Stimulated activated CD4-positive, alpha-beta T cell treated with anti-CD3 and anti-CD28 coated beads, TNF-alpha, amount 100 ng/mL, for 1 hour (primary cell): ENCODE measurements around the gene PANX1.

Experiments
- DNase-seq, 3 donors: peaks; one replicate each; pipeline ENCODE4 v3.0.0-alpha.2; 2020; ENCODE audit warnings: low read depth in 3 of 3, low spot score in 1 of 3

The PANX1 gene

DNA sequence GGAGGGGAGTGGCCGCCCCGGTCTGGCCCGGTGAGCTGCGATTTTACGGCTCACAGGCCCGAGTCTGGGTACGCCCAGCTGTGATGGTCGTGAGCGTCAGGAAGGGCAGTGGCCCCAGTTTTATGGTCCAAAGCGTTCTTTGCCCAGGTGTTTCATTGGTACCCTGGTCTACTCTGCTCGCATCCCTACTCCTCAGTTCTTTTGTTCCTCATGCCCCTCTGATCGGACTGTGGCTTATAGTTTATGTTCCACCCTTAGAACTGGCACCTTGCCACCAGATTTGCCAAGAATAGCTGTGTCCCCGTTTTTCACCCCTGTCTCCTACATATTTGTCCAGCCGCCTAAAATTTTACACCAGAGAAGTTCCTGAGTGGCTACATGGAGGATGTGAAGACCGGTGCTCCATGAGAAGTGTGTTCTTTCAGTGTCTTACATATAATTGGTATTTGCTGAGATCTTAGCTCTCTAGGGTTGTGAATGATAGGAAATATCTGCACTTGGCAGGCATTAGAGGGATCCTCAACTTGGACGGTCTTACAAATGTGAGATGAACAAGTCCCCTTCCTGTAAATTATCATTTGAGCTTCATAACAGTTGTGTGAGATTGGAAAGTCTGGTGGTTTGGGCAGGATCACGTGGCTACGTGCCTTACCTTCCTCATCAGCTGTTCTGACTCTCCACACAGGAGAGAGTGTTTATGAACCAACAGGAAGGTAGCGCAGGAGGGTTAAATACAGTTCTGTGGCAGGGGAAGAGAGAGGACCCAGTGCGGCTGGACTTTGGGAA, 1.1 kb downstream of the PANX1 start:
- DNase-seq = no peak

DNA sequence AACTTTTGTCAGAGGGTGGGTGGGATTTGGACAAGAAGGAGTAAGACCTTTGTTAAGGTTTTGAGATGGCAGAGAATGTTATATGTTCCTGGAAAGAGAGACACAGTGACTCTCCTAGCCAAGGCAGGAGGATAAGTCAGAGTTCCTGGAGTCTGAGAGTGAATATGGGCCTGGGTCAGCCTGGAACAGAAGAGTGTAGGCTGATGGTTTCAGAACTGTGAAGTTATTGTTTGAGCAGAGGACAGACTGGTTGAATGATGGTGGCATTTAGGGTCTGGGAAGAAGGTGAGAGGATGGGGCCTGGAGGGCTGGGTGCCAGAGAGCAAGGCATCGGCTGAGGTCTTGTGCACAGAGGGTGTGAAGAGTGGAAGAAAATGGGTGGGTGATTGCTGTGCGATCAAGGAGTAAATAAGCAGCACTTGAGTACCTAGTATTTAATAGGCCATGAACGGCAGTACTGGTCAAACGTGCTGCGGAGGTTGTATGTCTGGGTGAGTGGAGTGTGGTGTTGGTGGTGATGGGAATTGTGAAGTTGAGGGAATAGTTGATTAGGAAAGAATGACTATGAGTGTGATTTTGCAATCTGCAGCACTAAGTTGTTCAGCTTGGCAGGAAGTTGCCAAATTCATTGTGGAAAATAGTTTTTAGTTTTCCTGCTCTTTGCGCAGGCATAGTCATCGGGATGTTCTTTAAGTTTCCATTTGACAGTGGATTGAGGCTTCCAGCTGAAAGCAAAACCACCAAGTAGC, 1.8 kb downstream of the PANX1 start:
- no peak for DNase-seq

DNA sequence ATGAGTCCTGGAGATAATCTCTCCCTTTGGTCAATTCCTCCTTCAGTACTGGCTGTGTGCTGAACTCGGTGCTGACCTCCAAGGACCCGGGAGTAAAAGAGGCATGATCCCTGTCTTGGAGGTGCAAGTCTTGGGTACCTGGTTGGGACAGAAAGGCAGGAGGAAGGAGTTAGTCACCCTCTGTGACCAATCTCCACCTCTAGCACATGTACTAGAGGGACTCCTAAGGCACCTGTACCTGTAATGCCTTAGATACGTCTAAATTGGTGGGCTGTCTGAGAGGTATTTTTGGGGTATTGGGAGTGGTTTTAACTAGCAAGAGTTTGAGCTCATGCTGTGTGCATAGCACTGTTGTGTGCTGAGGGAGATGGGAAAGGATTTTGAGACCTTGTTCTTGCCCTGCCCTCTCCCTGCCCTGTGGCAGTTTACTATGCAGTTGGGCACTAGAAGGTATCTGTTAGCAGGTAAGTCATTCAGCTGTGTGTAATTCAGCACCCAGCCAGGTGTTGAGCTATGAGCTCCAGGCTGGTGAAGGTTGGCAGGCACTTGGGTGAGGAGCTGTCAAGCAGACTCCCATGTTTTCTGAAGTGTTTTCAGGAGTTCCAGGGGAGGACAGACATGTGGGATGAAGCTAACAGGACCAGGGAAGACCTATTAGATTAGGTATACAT, 2.5 kb downstream of the PANX1 start:
- DNase-seq = no peak

DNA sequence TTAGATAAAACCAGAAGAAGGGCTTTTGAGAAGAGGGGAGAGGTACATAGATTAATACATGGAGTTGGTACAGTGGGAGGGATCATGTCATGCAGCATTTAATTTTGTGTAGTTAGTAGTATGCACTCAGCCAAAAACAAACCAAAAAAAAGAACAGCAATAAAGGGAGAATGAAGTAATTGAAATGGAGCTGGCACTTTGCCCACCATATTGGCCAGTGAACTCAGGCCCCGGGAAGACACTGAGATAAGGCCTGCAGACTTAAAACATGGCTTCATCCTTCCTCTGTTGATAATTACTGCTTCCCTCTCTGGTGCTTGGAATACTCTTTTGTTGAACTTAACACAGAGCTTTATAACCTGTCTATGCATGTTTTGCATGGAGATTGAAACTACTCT, 3.1 kb downstream of the PANX1 start:
- no peak for DNase-seq

DNA sequence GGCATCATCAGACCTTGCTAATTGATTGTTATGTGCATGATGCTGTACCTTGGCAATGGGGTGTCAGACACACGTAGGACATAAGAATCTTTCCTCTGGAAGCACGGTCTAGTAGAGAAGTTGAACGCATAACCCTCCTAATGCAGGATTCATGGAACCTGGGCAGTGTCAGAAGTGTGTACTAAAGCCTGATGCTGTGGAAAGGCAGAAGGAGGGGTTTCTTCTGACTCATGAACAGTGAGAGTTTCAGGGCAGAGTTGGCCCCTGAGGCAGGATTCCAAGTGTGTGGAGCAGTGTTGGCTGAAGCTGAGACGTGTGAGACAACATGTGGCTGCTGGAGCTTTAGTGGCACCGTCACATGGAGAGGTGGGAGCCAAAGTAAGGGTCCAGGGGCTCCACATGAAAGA, 3.5 kb downstream of the PANX1 start:
- no peak for DNase-seq

DNA sequence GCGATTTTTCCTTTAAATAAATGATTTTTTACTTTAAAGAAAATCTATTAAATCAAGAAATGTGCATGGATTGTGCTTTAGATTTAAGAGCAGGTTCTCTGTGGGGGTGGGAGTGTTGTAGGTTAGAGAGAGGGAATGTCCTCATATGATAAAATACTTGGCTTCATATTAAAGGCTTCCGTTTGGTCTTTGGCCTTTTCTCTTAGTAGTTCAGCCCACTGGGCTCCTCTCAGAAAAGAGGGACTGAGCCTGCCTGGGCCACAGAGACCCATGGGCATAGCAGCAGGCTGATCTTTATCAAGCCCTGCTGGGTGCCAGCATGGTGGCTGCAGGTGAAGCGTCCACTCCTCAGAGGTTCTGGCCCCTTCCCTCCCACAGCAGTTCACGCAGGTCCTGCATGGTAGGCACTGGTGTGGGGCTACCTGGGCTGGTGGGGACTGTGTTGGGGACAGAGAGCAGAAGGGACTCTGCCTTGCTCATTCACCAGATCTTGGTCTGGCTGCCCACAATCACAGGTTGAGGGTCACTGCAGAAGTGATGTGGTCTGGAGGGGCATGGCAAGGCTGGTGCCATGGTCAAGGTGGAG, 4.3 kb downstream of the PANX1 start:
- DNase-seq = no peak

DNA sequence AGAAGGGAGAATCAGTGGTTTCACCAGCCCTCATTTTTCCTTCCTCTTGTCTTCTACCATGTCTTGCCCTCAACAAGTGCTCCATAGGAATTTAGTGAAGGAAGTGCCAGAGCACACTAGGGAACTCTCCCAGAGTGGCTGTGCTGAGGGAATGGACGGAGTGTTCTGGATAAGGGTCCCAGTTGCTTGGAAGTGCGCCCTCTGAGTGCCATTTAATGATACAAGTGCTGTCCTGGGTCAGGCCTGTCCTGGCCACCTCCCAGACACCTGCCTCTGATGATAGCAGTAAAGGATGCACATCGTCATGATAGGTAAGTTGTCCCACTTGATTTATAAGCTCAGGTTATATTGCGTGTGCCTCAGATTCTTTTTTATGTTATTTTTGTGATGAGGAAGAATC, 5.1 kb downstream of the PANX1 start:
- no peak for DNase-seq

DNA sequence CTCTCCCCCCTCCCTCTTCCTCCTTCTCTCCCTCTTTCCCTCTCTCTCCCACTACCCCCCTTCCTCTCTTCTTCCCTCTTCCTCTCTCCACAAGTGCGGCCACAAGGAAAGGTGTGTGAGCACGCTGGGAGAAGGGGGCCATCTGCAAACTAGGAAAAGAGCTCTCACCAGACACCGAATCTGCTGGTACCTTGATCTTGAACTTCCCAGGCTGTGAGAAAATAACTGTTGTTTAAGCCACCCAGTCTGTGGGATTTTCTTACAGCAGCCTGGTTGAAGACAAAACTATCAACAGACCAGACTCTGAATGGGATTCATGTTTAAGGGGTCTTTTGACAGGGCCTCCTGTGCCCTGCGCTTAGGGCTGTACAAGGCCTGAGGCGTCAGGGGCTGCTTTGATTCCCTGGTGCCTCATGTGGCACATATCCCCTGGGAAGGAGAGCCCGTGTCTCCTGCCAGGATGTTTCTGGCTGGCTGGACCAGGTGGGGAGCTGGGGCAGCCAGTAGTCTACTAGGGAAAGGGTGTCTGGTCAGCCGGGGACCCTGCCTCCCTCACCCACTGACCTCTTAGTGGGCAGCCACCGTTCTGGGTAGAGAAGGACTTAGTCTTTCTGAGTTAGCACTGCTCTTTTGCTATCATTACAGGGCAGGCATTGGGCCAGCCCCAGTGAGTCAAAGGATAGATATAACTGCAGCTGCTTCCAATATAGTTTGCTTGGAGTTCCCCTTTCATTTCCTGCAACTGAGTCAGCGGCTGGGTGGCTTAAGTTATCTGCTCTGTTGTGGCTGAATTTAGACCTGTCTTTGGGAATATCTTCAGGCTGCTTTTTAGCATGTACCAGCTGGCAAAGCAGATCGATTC, 6.2 kb downstream of the PANX1 start:
- DNase-seq = no peak

DNA sequence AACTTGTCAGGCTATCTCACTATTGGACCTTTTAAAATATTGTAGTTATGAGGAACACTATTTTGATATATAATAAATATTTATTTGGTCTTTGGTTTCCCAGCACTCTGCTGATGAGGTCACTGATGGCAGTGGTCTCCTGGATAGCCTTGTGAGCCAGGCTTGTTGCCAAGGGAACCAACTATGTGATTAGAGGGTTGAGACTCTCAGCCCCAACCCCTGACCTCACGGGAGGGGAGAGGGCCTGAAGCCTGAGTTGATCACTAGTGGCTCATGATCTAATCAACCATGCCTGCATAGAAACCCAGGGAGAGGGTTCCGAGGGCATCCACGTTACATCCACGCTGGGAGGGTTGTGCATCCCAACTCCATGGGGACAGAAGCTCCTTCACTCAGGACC, 10.8 kb downstream of the PANX1 start:
- no peak for DNase-seq

DNA sequence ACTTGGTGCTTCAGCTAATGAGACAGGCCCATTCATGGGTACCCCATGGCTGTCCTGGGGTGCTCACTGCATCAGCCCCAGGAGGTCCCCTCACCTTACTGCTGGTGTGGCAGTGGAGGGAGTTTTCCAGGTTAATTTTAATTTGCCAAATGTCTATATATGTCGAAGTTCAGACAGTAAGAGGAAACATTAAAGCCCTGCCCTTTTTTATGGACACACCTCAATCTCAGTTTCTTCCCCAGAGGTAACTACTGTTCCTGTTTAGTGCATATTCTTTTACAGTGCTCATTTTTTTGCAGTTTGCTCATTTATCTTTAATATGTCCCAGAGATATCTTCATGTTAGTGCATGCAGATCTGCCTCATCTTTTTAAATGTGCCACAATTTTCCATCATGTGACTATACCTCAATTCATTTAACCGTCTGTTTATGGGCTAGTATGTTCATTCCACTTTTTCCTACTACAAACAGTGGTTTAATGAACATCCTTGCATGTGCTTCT, 11.6 kb downstream of the PANX1 start:
- DNase-seq = no peak

DNA sequence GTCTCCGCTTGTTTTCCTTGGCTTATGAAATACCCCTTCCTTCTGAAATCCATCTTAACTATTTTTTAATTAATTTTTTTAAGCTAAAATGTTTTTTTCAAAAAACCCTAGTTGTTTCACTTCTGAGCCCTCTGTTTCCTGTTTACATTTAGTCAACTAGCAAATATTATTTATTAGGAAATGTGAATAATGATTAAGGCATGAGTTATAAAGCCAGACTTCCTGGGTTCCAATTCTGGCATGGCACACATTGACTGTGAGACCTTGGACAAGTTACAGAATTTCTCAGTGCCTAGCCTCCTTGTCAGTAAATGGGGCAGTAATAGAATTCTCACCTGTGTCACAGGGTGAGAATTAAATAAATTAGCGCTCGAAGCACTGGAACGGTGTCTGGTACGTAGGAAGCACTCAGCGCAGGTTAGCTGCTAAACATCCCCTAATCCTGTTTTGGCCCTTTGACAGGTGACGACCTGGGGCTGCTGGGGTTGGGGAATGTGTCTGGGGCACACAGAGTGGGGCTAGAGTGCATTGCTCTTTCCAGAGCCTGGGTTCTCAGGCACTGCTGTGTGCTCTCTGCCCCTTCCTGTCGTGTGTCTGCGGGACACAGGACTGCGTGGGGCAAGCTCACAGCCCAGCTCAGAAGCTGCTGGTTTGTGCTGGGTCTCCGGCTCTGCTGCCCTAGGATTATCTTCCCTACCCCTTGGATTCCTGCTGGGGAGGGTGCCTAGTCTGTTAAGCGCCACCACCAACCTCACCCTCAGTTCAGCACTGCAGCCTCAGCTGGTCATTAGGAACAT, 13.1 kb downstream of the PANX1 start:
- DNase-seq = no peak

DNA sequence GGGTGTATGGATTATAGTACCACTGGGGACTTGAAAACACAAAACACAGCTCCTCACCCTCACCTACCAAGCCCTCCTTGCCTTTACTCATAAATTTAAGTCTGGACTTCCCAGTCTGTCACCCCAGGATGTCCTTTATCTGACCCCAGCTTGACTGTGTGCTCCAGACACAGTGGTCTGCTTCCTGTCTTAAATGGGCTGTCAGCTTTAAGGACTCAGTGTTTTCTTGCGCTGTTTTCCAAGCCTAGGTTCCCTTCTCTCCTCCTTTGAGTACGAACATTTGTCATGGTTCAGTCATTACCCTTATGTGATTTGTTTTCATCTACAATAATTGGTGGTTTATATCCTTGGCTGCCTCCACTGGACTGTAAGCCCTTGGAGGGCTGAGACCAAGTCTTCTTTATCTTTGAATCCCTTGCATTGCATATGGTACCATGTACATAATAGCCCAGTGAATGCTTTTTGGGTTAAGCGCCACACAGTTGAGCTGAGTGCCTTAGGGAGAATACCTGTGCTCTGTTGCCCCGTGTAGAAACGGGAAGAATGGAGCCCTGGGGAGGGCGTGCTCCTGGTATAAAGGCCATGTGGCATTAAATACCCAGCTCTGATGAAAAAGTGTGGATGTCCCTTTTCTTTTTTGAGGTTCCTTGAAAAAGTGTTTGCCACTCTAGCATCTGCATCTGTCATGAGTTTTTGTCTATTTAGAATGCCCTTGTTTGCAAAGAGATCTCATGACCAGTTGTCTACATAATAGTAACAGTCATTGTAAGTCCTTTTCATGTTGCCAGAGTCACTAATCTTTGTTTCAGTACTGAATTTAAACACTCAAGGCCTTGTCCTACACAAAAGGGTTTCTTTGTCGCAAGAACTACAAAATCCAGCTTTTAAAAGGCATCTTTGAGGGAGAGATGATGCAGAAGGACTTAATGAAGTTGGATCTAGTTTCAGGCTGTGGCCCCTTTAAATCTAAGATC, 14.0 kb downstream of the PANX1 start:
- DNase-seq = no peak

DNA sequence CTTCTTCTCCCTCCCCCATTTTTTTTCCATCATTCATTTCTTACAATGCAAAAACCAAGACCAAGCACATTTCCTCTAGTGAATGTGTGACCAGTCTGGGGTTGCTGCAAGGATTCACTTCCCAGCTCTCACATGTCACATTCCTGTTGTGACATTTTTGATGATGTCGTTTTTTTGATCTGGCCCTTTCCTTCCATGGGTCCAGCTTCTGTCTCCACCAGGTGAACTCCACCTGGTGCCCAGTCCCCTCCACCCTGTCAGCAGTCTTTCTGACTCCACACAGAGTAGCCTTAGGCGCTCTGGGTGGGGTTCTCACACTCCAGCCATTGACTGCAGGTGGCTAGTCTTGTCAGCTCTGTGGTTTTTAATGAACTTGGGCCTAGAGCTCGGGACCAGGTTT, 15.6 kb downstream of the PANX1 start:
- no peak for DNase-seq

DNA sequence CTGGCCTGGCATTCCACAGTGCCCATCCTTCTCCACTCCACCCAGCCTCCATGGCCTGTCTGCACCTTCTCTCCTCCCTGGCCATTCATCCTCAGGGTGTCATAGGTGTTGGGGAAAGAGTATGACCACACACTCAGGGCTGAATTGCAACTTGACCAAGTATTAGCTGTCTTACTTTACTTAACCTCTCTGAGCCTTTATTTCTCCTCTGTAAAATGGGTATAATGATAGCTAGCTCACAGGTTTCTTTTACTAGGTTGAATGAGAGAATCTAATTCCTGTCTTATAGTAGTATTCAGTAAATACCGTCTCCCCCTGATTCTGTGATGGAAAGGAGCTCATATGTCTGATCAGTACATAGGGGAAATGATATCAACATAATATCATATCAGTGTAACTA, 16.0 kb downstream of the PANX1 start:
- no peak for DNase-seq

DNA sequence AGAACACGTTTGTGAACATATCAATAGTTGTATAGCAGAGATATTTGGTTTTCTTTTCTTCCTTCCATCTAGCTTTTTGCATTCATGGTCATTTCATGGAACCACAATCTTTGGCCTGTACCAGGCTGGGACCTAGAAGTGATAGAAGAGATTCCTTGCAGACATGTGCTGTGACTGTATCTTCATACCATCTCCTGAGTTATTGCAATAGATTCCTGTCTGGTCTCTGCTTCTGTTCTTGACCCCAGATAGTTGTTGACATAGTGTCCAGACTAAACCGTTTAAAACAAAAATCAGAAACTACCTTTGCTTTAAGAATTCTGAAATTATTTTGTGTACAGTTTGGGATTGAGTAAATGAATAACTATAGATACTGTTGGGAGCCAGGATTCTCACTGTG, 16.8 kb downstream of the PANX1 start:
- DNase-seq = no peak

DNA sequence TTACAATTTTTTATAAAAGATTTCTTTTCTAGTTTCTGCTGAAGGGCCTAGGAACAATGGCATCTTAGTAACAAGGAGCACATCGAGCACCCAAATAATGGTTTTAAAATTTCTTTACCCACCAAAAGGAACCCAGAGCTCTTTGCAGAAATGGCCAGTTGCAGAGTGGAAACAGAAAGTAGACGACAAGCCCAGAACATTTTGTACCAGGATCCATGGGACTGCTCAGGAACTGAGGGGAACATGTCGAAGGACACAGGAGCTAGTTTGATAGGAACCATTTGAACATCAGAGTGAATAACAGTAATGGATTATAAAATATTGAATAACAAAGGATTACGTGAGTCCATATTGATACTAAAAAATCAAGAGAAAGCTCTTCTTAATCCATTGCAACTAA, 17.3 kb downstream of the PANX1 start:
- no peak for DNase-seq

DNA sequence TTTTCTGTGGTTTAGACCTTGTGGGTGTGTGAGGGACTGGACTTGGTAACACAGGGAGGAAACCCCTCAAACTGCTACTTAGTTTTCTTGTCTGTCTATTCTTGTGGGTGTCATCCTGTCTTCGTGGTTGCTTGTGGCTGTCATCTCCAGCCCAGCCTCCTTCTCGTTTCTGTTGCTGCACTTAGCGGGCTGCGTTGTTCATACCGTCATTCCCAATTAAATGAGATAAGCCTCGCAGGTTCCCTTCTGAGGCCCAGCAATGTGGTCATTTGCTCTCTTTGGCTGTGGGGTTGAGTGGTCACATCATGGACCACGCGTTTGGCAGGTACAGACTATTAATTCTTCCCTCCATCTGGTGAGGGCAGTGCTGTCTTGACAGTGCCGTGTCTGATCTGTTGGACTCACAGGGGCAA, 18.8 kb downstream of the PANX1 start:
- no peak for DNase-seq

DNA sequence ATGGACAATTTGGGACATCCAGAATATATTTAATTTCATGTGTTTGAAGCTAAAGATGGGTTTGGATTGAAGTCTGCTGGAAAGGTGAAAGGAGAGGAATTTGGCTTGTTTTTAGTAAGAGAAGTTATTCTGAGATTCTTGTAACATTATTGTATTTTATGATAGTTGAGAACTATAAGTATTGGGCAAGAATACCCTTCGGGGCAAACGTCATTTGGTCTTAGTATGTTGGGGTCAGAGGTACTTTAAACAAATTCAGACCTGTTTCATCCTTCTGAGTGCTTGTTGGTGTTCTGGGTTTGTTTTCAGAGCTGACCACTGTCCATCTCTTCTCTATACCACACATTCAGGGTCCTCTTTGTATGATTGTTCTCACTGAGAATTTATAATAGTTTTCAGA, 19.5 kb downstream of the PANX1 start:
- no peak for DNase-seq
